HuH-7 (cell line): Measurements from ENCODE around the gene ATP1A4.

Source experiments
- DNase-seq: peaks from one replicate; pipeline ENCODE4 v3.0.0; 2011; ENCODE audit warnings: low spot score

Gene ATP1A4

GRCh38 chr1:160206036-160206389 lies 54.6 kb downstream of the ATP1A4 start:
- no peak for DNase-seq

- no peak for DNase-seq
Measured at GRCh38 chr1:160206421-160207117, 55.2 kb downstream of the ATP1A4 start.

GRCh38 chr1:160207118-160207650 lies 55.8 kb downstream of the ATP1A4 start:
- no peak for DNase-seq

GRCh38 chr1:160207771-160208556 lies 56.6 kb downstream of the ATP1A4 start:
- DNase-seq = no peak

GRCh38 chr1:160208557-160209320 lies 57.3 kb downstream of the ATP1A4 start:
- no peak for DNase-seq

GRCh38 chr1:160209321-160210046 lies 58.1 kb downstream of the ATP1A4 start:
- DNase-seq = no peak

GRCh38 chr1:160210561-160210960 lies 59.2 kb downstream of the ATP1A4 start:
- no peak for DNase-seq

- no peak for DNase-seq
Measured at GRCh38 chr1:160211046-160211790, 59.8 kb downstream of the ATP1A4 start.

- no peak for DNase-seq
Measured at GRCh38 chr1:160214481-160215140, 63.2 kb downstream of the ATP1A4 start.

GRCh38 chr1:160216301-160216700 lies 64.9 kb downstream of the ATP1A4 start:
- DNase-seq = no peak

- no peak for DNase-seq
Measured at GRCh38 chr1:160217481-160218051, 66.2 kb downstream of the ATP1A4 start.

- DNase-seq = no peak
Measured at GRCh38 chr1:160219062-160219929, 67.9 kb downstream of the ATP1A4 start.

GRCh38 chr1:160220301-160220700 lies 68.9 kb downstream of the ATP1A4 start:
- no peak for DNase-seq

GRCh38 chr1:160221089-160221488 lies 69.7 kb downstream of the ATP1A4 start:
- DNase-seq = no peak

GRCh38 chr1:160222546-160222945 lies 71.1 kb downstream of the ATP1A4 start:
- no peak for DNase-seq

- DNase-seq = no peak
Measured at GRCh38 chr1:160224606-160225005, 73.2 kb downstream of the ATP1A4 start.

GRCh38 chr1:160225345-160225744 lies 73.9 kb downstream of the ATP1A4 start:
- no peak for DNase-seq

- no peak for DNase-seq
Measured at GRCh38 chr1:160226623-160227022, 75.2 kb downstream of the ATP1A4 start.

GRCh38 chr1:160227034-160227433 lies 75.6 kb downstream of the ATP1A4 start:
- no peak for DNase-seq
